Natural killer cell treated with Interleukin-12 subunit alpha and Interleukin-12 subunit beta and Interleukin-15 and Interleukin-18, amount 100 ng/mL, for 72 hours (primary cell): ENCODE measurements around the gene NEUROG2. TPM values are rescaled to one million over a fixed set of nuclear protein-coding genes. Genes with fewer than 3 reads are reported as not detected.
"Not testable (repeated sequence)": the region's sequence is repeated elsewhere in the genome, so short reads cannot be mapped to it uniquely, and the experiment has no call there.

Experiments used
- ATAC-seq, 2 donors: fragments of 150-1000 bp; cut with Tn5 transposase in 1 of 2; sonication (Bioruptor Pico), chemical (Tn5 transposase) in 1 of 2; 2 replicates each; pipeline ENCODE4 v1.10.0; 2021
- DNase-seq: peaks from one replicate; pipeline ENCODE4 v3.0.0; 2022; ENCODE audit warnings: low spot score
- H3K27ac Mint-ChIP-seq, 2 donors: 1 replicate in 1 of 2; 2 replicates in 1 of 2; pipeline ENCODE4 v1.8.0; 2022; ENCODE audit warnings: mixed read lengths in 2 of 2, mild to moderate bottlenecking in 1 of 2, moderate library complexity in 1 of 2
- H3K27me3 Mint-ChIP-seq, 2 donors: 1 replicate in 1 of 2; 2 replicates in 1 of 2; pipeline ENCODE4 v1.8.0; 2022; ENCODE audit warnings: mixed read lengths in 2 of 2
- H3K36me3 Mint-ChIP-seq: one replicate; pipeline ENCODE4 v1.8.0; 2022; ENCODE audit warnings: mixed read lengths
- H3K4me1 Mint-ChIP-seq, 2 donors: 1 replicate in 1 of 2; 2 replicates in 1 of 2; pipeline ENCODE4 v1.8.0; 2022; ENCODE audit warnings: low read depth in 2 of 2, mixed read lengths in 2 of 2, mild to moderate bottlenecking in 1 of 2
- H3K4me3 Mint-ChIP-seq: one replicate; pipeline ENCODE4 v1.8.0; 2022; ENCODE audit warnings: mixed read lengths
- H3K9me3 Mint-ChIP-seq: 2 replicates; pipeline ENCODE4 v1.8.0; 2022; ENCODE audit warnings: mixed read lengths
- total RNA-seq, 2 donors: library from RNA; stranded (reverse); gene quantifications; one replicate each; pipeline ENCODE4 v1.2.3, GENCODE V29; 2022

Gene NEUROG2
- total RNA-seq, 2 donors from 2014 or later, result not detected

GRCh38 chr4:112532267-112532666, 16.3 kb upstream of the NEUROG2 start:
- ATAC-seq, result no peak
- Mint-ChIP-seq H3K27ac (no peak overlapping the region), H3K4me3 (no peak overlapping the region), H3K4me1 (no peaks in the 10 kb centered on the region), H3K36me3 (no peaks in the 10 kb centered on the region), H3K9me3 (no peaks in the 10 kb centered on the region), H3K27me3 (peaks cover 16 to 20% of the 10 kb centered on the region in 2 donors)
- DNase-seq, result no peak

GRCh38 chr4:112531146-112531545, 15.2 kb upstream of the NEUROG2 start:
- Mint-ChIP-seq H3K4me1 (no peaks in the 10 kb centered on the region), H3K4me3 (no peak overlapping the region), H3K9me3 (no peaks in the 10 kb centered on the region), H3K27me3 (peaks cover 18 to 20% of the 10 kb centered on the region in 2 donors), H3K27ac (no peak overlapping the region), H3K36me3 (no peaks in the 10 kb centered on the region)
- DNase-seq, result no peak
- ATAC-seq, result no peak

GRCh38 chr4:112526061-112526460, 10.1 kb upstream of the NEUROG2 start:
- Mint-ChIP-seq H3K9me3 (no peaks in the 10 kb centered on the region), H3K27me3 (peaks cover 41 to 61% of the 10 kb centered on the region in 2 donors), H3K4me1 (peaks cover 10 to 21% of the 10 kb centered on the region in 2 donors), H3K36me3 (no peaks in the 10 kb centered on the region), H3K27ac (no peak overlapping the region), H3K4me3 (no peak overlapping the region)
- ATAC-seq (no peak), DNase-seq (no peak)

DNA sequence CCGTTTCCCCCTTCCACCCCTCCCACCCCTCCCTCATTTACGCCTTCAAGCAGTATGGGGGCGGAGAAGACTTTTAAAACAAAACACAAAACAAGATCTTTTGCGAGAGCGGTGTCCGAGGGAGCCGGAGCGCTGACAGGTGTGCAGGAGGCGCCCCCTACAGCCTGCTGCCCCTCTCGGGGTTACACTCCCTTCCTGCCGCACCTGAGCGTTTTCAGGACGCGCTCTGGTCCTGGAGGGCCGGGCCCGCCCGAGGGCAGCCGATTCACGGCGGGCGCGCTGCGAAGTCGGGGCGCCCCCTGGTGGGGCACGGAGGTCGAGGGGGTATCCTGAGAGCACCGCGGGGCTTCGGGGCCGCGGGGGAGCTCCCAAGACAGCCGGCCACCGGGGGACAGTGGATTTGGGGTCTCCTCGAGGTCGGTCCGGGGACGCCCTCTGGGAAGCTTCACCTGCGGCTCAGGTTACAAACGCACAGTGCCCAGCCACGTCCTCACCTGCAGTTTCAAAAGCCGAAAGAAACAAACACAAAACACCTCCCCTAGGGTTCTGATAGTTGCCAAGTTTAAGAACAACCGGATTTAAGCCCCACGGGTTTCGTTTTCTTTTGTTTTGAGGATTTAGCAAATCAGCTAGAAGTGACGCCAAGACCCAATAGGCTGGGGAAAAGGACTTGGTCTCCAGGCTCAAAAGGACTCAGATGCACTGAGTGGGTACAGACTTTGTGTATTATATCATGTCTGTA, 8.0 kb upstream of the NEUROG2 start:
- H3K4me1 Mint-ChIP-seq, result peaks cover 15 to 30% of the 10 kb centered on the region in 2 donors
- H3K36me3 Mint-ChIP-seq, result peaks cover 9% of the 10 kb centered on the region
- peak; percentile 88 to 93 for ATAC-seq
- DNase-seq, result peak; percentile 77
- H3K27me3 Mint-ChIP-seq, result peaks cover 54 to 74% of the 10 kb centered on the region in 2 donors
- H3K27ac Mint-ChIP-seq, result no peak overlapping the region
- no peaks in the 10 kb centered on the region for H3K9me3 Mint-ChIP-seq
- H3K4me3 Mint-ChIP-seq, result peak overlapping the region; percentile 97

DNA sequence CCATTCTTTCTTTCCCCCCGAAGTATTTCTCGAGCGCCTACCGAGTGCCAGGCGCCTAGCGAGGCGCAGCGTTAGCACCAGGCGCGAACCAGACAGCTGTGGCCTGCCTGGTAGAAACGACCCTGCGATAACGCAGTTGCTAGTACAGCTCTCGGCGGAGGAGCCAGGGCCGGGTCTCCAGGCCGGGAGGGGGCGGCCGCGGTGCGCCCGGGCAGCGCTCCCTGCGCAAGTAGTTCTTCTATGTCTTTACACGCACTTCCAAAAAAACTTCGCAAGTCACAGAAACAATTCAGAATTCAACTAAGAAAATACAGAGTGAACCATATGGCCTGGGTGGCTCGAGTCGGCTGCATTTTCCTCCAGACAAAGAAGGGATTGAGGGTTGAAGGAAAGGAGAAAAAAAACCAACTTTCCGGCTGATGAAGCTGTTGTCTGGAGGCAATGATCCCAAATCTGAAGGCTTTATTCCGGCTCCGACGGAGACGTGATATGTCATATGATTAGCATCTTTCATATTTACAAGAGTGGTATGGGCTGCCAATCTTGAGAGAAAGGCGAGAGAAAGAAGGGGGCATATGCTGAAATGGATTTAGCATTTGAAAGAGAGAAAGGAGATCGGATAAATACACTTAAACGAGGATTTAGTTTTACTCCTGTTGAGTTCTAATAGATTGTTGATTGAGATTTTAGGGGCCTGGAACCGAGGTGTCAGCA, 7.2 kb upstream of the NEUROG2 start:
- no peak for DNase-seq
- Mint-ChIP-seq H3K27ac (no peak overlapping the region), H3K4me1 (peaks cover 17 to 30% of the 10 kb centered on the region in 2 donors), H3K27me3 (peaks cover 60 to 81% of the 10 kb centered on the region in 2 donors), H3K9me3 (no peaks in the 10 kb centered on the region), H3K36me3 (peaks cover 9% of the 10 kb centered on the region), H3K4me3 (peak overlapping the region; percentile 97)
- ATAC-seq, result peak; percentile 58 to 67

DNA sequence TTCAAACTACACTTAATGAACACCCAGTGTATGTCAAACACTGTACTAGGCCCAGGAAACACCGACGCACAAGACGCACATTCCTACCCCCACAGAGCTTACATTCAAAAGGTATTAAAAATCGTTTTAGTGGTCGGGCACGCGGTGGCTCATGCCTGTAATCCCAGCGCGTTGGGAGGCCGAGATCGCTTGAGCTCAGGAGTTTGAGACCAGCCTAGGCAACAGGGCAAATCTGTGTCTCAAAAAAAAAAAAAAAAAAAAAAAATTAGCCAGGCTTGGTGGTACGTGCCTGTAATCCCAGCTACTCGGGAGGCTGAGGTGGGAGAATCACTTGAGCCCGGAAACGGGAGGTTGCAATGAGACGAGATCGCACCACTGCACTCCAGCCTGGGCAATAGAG, 6.5 kb upstream of the NEUROG2 start:
- H3K4me1 Mint-ChIP-seq, result peaks cover 24 to 38% of the 10 kb centered on the region in 2 donors
- H3K27ac Mint-ChIP-seq, DNase-seq, ATAC-seq, H3K9me3 Mint-ChIP-seq: not testable (repeated sequence)
- H3K4me3 Mint-ChIP-seq, result peak overlapping the region; percentile 97
- peaks cover 14% of the 10 kb centered on the region for H3K36me3 Mint-ChIP-seq
- peaks cover 63 to 84% of the 10 kb centered on the region in 2 donors for H3K27me3 Mint-ChIP-seq

GRCh38 chr4:112521123-112522023, 5.4 kb upstream of the NEUROG2 start:
- DNase-seq (no peak), ATAC-seq (no peak)
- H3K9me3 Mint-ChIP-seq, result no peaks in the 10 kb centered on the region
- H3K27me3 Mint-ChIP-seq, result peaks cover 71 to 94% of the 10 kb centered on the region in 2 donors
- H3K36me3 Mint-ChIP-seq, result peaks cover 14% of the 10 kb centered on the region
- H3K4me3 Mint-ChIP-seq, result no peak overlapping the region
- H3K4me1 Mint-ChIP-seq, result peaks cover 33 to 46% of the 10 kb centered on the region in 2 donors
- no peak overlapping the region for H3K27ac Mint-ChIP-seq

GRCh38 chr4:112520598-112521122, 4.7 kb upstream of the NEUROG2 start:
- Mint-ChIP-seq H3K4me3 (no peak overlapping the region), H3K9me3 (no peaks in the 10 kb centered on the region), H3K27me3 (peaks cover 73 to 95% of the 10 kb centered on the region in 2 donors), H3K4me1 (peaks cover 33 to 52% of the 10 kb centered on the region in 2 donors), H3K27ac (no peak overlapping the region), H3K36me3 (peaks cover 14% of the 10 kb centered on the region)
- DNase-seq (no peak), ATAC-seq (no peak)

DNA sequence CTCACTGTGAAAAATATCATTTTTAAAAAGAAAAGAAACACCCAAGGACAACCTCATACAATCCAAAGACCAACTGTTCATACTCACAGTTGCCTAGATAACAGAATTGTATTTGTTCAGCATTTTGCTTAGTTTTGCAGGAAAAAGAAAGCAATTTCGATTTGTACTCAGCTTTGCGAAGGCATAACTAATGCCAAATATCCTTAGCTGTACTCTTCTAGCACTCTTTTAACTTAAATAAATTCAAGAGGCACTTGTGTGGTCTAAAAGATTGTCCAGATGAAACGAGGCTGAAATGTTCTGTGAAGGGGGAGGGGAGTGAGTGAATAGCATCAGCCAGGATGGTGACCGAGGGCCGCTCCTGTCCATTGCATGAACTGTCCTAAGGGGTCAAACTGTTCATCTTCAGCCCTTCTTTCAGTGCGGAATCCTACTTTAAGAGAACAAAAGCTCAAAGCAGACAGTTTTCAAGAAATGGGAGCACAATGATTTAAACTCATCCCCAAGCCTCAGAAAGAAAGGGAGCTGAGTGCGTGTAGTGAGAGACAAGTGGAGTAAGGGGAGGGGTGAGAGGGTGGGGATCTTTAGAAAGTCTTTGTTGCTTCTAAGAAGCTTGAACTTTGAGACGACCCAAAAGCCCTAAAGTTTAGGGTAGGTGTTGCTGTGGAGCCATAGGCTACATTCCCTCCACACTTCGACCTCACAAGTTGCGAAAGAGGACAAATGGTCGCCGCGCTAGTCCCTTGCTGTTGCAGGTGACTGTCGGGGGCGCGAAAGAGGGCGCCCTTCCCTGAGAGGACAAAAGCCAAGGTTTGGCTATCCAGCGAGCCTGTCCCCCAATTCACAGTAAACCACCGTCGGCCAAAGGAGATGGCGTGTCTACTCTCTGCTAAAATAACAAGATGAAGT, 4.0 kb upstream of the NEUROG2 start:
- no peak overlapping the region for H3K4me3 Mint-ChIP-seq
- H3K36me3 Mint-ChIP-seq, result peaks cover 14% of the 10 kb centered on the region
- H3K27ac Mint-ChIP-seq, result no peak overlapping the region
- H3K27me3 Mint-ChIP-seq, result peaks cover 76 to 94% of the 10 kb centered on the region in 2 donors
- no peaks in the 10 kb centered on the region for H3K9me3 Mint-ChIP-seq
- DNase-seq (no peak), ATAC-seq (no peak)
- peaks cover 38 to 56% of the 10 kb centered on the region in 2 donors for H3K4me1 Mint-ChIP-seq

DNA sequence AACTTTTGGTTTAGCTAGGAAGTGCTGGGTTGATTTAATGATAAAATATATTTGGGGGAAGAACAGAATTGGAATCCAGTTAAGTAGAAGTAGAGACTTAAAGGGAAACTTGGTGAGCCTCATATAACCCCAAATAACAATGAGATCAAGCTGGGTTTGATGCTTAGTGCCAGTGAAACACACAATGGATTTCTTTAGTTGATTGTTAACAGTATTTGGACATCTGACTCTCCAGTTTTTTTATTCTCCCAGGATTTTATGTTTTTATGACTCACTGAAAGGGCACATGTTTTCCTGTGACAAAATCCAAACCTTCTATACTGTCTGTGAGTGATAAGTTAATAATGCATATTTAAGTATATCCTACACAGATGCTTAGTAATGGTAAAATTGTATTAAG, 2.7 kb upstream of the NEUROG2 start:
- no peaks in the 10 kb centered on the region for H3K9me3 Mint-ChIP-seq
- H3K4me3 Mint-ChIP-seq, result no peak overlapping the region
- H3K4me1 Mint-ChIP-seq, result peaks cover 46 to 59% of the 10 kb centered on the region in 2 donors

DNA sequence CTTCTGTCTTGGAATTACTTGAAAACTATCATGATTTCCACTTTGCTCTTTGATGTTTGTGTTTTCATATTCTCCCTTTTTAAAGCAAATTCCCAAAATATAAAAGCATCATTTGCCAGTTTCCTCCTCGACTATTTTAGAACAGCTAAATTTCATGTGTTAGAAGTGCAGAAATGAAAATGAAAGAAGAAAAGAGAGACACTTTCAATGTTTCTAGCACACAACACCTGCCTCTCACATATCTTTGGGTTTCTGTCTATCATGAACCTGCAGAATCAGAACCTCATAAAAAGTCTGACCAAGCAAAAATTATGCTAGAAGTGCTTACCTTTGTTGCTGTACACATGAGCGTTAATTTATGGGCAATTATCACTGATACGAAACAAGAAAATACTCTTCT, 1.9 kb upstream of the NEUROG2 start:
- H3K4me1 Mint-ChIP-seq, result peaks cover 40 to 51% of the 10 kb centered on the region in 2 donors
- DNase-seq, result no peak
- H3K9me3 Mint-ChIP-seq, result no peaks in the 10 kb centered on the region
- H3K36me3 Mint-ChIP-seq, result peaks cover 14% of the 10 kb centered on the region
- ATAC-seq, result no peak
- peaks cover 75 to 95% of the 10 kb centered on the region in 2 donors for H3K27me3 Mint-ChIP-seq
- H3K27ac Mint-ChIP-seq, result no peak overlapping the region
- peak overlapping the region; percentile 55 for H3K4me3 Mint-ChIP-seq

More for the DNA sequence above, 2.7 kb upstream of the NEUROG2 start:
- Mint-ChIP-seq H3K36me3 (peaks cover 14% of the 10 kb centered on the region), H3K27ac (no peak overlapping the region), H3K27me3 (peaks cover 80 to 97% of the 10 kb centered on the region in 2 donors)
- no peak for DNase-seq
- no peak for ATAC-seq

GRCh38 chr4:112517067-112517634, 1.2 kb upstream of the NEUROG2 start:
- DNase-seq (no peak), ATAC-seq (no peak)
- Mint-ChIP-seq H3K4me3 (peak overlapping the region; percentile 55), H3K27ac (no peak overlapping the region), H3K4me1 (peaks cover 38 to 45% of the 10 kb centered on the region in 2 donors), H3K36me3 (peaks cover 14% of the 10 kb centered on the region), H3K9me3 (no peaks in the 10 kb centered on the region), H3K27me3 (peaks cover 75 to 93% of the 10 kb centered on the region in 2 donors)
